HCT116 (cell line): ENCODE results near the gene GORASP1. TPM values are rescaled to one million over a fixed set of nuclear protein-coding genes. Genes with fewer than 3 reads are reported as not detected.

Experiments
- ATAC-seq: fragments of 200-7000 bp; cut with Tn5 transposase; 2 replicates; pipeline ENCODE4 v1.9.1; 2020; ENCODE audit warnings: mild to moderate bottlenecking, moderate library complexity
- Bru-seq: library from RNA; stranded (reverse); fragments of 400-500 nt; gene quantifications from one replicate; lab custom pipeline; 2021; lab: Mats Ljungman, UMichigan
- BruChase-seq, 2 experiments: library from RNA; stranded (reverse); fragments of 400-500 nt; gene quantifications; one replicate each; lab custom pipeline; 2021; lab: Mats Ljungman, UMichigan
- BruUV-seq: library from RNA; stranded (reverse); fragments of 400-500 nt; replicated peaks from 2 replicates; lab custom pipeline; 2021; lab: Mats Ljungman, UMichigan
- CTCF ChIA-PET: fragments of 300-600 bp; sonication (Branson Sonifier 250); formaldehyde crosslinking; loops from one replicate; lab custom pipeline; 2021; ENCODE audit warnings: antibody characterized with exemption; lab: Charles Lee
- POLR2A ChIA-PET: fragments of 300-600, 350-600 bp; sonication (Branson Sonifier 250); formaldehyde crosslinking; loops from one replicate; lab custom pipeline; 2021; ENCODE audit warnings: antibody characterized with exemption; lab: Charles Lee
- RAD21 ChIA-PET, 2 experiments: fragments of 300-600 bp; sonication (Branson Sonifier 250); formaldehyde crosslinking; loops; one replicate each; lab custom pipeline; 2023; ENCODE audit warnings: low total read pairs in 2 of 2; ENCODE audit not compliant: uncharacterized antibody in 2 of 2, unreplicated experiment in 2 of 2, low non-redundant PET in 1 of 2; lab: Charles Lee
- DNase-seq: peaks from one replicate; pipeline ENCODE4 v3.0.0-alpha.2; 2010; ENCODE audit warnings: low read depth, low spot score
- H2AFZ ChIP-seq: fragments of 200-600 bp; shearing (Covaris generic), sonication (generic); 2 replicates; pipeline ENCODE4 v1.6.1; 2017; ENCODE audit warnings: low read depth, mixed run types, mixed read lengths, antibody characterized with exemption, low read length; ENCODE audit not compliant: poor library complexity, severe bottlenecking
- H3K27ac ChIP-seq: 2 replicates; pipeline ENCODE4 v1.5.1; 2012; ENCODE audit warnings: low read depth, low read length
- H3K27me3 ChIP-seq: fragments of 200-600 bp; sonication (generic); 2 replicates; pipeline ENCODE4 v1.6.1; 2016; ENCODE audit warnings: mixed run types, low read length, mixed read lengths; ENCODE audit not compliant: insufficient read depth
- H3K36me3 ChIP-seq, 2 experiments: fragments of 200-500 bp in 1 of 2; fragments of 200-600 bp in 1 of 2; sonication (Bioruptor generic) in 1 of 2; sonication (generic) in 1 of 2; 2 replicates each; pipeline versions ENCODE4 v1.5.1 to v1.6.1; 2014 to 2016; ENCODE audit warnings: low read length in 2 of 2, inconsistent platforms in 1 of 2, mixed read lengths in 1 of 2, mixed run types in 1 of 2; ENCODE audit not compliant: insufficient read depth in 2 of 2, control insufficient read depth in 1 of 2
- H3K4me1 ChIP-seq, 2 experiments: fragments of 200-600 bp in 1 of 2; sonication (generic) in 1 of 2; 2 replicates each; pipeline versions ENCODE4 v1.5.1 to v1.6.1; 2012 to 2017; ENCODE audit warnings: low read length in 2 of 2, inconsistent platforms in 1 of 2, mild to moderate bottlenecking in 1 of 2, mixed read lengths in 1 of 2, mixed run types in 1 of 2, moderate library complexity in 1 of 2; ENCODE audit not compliant: insufficient read depth in 2 of 2, control insufficient read depth in 1 of 2
- H3K4me2 ChIP-seq: fragments of 200-600 bp; sonication (generic); 2 replicates; pipeline ENCODE4 v1.6.1; 2017; ENCODE audit warnings: mixed run types, low read length, mixed read lengths
- H3K4me3 ChIP-seq, 2 experiments: fragments of 200-600 bp in 1 of 2; sonication (generic) in 1 of 2; replicated peaks in 1 of 2; 2 replicates each; pipeline ENCODE4 v1.5.1; 2011 to 2016; ENCODE audit warnings: low read length in 2 of 2, control low read depth in 1 of 2, low read depth in 1 of 2, mild to moderate bottlenecking in 1 of 2, mixed read lengths in 1 of 2, mixed run types in 1 of 2
- H3K79me2 ChIP-seq: fragments of 200-600 bp; sonication (generic); 2 replicates; pipeline ENCODE4 v1.6.1; 2017; ENCODE audit warnings: mild to moderate bottlenecking, mixed run types, low read length, moderate library complexity, mixed read lengths; ENCODE audit not compliant: insufficient read depth
- H3K9ac ChIP-seq: fragments of 200-600 bp; sonication (generic); 2 replicates; pipeline ENCODE4 v1.6.1; 2016; ENCODE audit warnings: low read length, mixed read lengths
- H3K9me2 ChIP-seq: fragments of 200-600 bp; sonication (generic), shearing (Covaris generic); 2 replicates; pipeline ENCODE4 v1.6.1; 2017; ENCODE audit warnings: mixed run types, mild to moderate bottlenecking, moderate library complexity; ENCODE audit not compliant: insufficient read depth
- H3K9me3 ChIP-seq, 2 experiments: fragments of 200-500 bp in 1 of 2; fragments of 200-600 bp in 1 of 2; sonication (Bioruptor generic) in 1 of 2; sonication (generic) in 1 of 2; 2 replicates each; pipeline ENCODE4 v1.6.1; 2014 to 2017; ENCODE audit warnings: low read length in 2 of 2, mixed read lengths in 2 of 2, inconsistent platforms in 1 of 2, low read depth in 1 of 2, mild to moderate bottlenecking in 1 of 2, mixed run types in 1 of 2, moderate library complexity in 1 of 2; ENCODE audit not compliant: control insufficient read depth in 1 of 2, insufficient read depth in 1 of 2
- H4K20me1 ChIP-seq: fragments of 200-600 bp; sonication (generic), shearing (Covaris generic); 2 replicates; pipeline ENCODE4 v1.6.1; 2017; ENCODE audit warnings: mixed run types, mild to moderate bottlenecking, moderate library complexity; ENCODE audit not compliant: insufficient read depth
- ATF3 ChIP-seq: IDR thresholded peaks from 2 replicates; pipeline ENCODE4 v1.6.1; 2012
- CBX3 ChIP-seq: IDR thresholded peaks from 2 replicates; pipeline ENCODE4 v1.6.1; 2012; ENCODE audit warnings: low read depth
- CEBPB ChIP-seq: IDR thresholded peaks from 2 replicates; pipeline ENCODE4 v1.6.1; 2012; ENCODE audit warnings: low read depth
- CTCF ChIP-seq, 3 experiments: fragments of 200-600 bp in 1 of 3; sonication (generic) in 1 of 3; IDR thresholded peaks in 2 of 3; conservative IDR thresholded peaks in 1 of 3; 2 replicates each; pipeline ENCODE4 v1.5.1; 2012 to 2017; ENCODE audit warnings: low read depth in 2 of 3, low read length in 2 of 3, antibody characterized with exemption in 1 of 3, borderline replicate concordance in 1 of 3, control low read depth in 1 of 3, mild to moderate bottlenecking in 1 of 3, mixed read lengths in 1 of 3, mixed run types in 1 of 3, moderate library complexity in 1 of 3; ENCODE audit not compliant: insufficient read depth in 1 of 3
- EGR1 ChIP-seq: IDR thresholded peaks from 2 replicates; pipeline ENCODE4 v1.6.1; 2012; ENCODE audit warnings: low read depth
- ELF1 ChIP-seq: IDR thresholded peaks from 2 replicates; pipeline ENCODE4 v1.6.1; 2012; ENCODE audit warnings: low read depth, borderline replicate concordance
- EZH2 ChIP-seq: fragments of 200-600 bp; sonication (generic); IDR thresholded peaks from 2 replicates; pipeline ENCODE4 v1.6.1; 2017; ENCODE audit warnings: antibody characterized with exemption, mixed run types
- EZH2phosphoT487 ChIP-seq: fragments of 200-600 bp; IDR thresholded peaks from 2 replicates; pipeline ENCODE4 v1.6.1; 2018; ENCODE audit warnings: antibody characterized with exemption, borderline replicate concordance
- FOSL1 ChIP-seq: IDR thresholded peaks from 2 replicates; pipeline ENCODE4 v1.6.1; 2012; ENCODE audit warnings: low read depth
- MAX ChIP-seq: IDR thresholded peaks from 2 replicates; pipeline ENCODE4 v1.6.1; 2012
- POLR2A ChIP-seq: IDR thresholded peaks from 2 replicates; pipeline ENCODE4 v1.7.0; 2011; ENCODE audit warnings: borderline replicate concordance; ENCODE audit not compliant: insufficient read depth, insufficient read length; ENCODE audit errors: extremely low read depth
- POLR2AphosphoS5 ChIP-seq: IDR thresholded peaks from 2 replicates; pipeline ENCODE4 v1.6.1; 2011; ENCODE audit warnings: mild to moderate bottlenecking, low read depth, low read length, moderate library complexity
- RAD21 ChIP-seq: IDR thresholded peaks from 2 replicates; pipeline ENCODE4 v1.6.1; 2012; ENCODE audit warnings: low read depth, mild to moderate bottlenecking
- SIN3A ChIP-seq: IDR thresholded peaks from 2 replicates; pipeline ENCODE4 v1.6.1; 2012; ENCODE audit warnings: low read depth
- SRF ChIP-seq: IDR thresholded peaks from 2 replicates; pipeline ENCODE4 v1.6.1; 2012; ENCODE audit warnings: low read depth
- TCF7L2 ChIP-seq: IDR thresholded peaks from 2 replicates; pipeline ENCODE4 v1.7.0; 2011; ENCODE audit warnings: borderline replicate concordance, inconsistent platforms; ENCODE audit not compliant: insufficient read depth, insufficient read length; ENCODE audit errors: extremely low read depth
- YY1 ChIP-seq: IDR thresholded peaks from 2 replicates; pipeline ENCODE4 v1.6.1; 2011; ENCODE audit warnings: low read length, low read depth, moderate library complexity, mild to moderate bottlenecking; ENCODE audit not compliant: insufficient replicate concordance; ENCODE audit errors: extremely low read depth
- ZBTB33 ChIP-seq: IDR thresholded peaks from 2 replicates; pipeline ENCODE4 v1.6.1; 2011; ENCODE audit warnings: mild to moderate bottlenecking, low read length, moderate library complexity; ENCODE audit not compliant: insufficient replicate concordance; ENCODE audit errors: extremely low read depth
- ZFX ChIP-seq: fragments of 450-650 bp; IDR thresholded peaks from 2 replicates; pipeline ENCODE4 v1.6.1; 2017
- ZNF274 ChIP-seq: fragments of 200-500 bp; sonication (Bioruptor generic); IDR thresholded peaks from 2 replicates; pipeline ENCODE4 v1.6.1; 2014; ENCODE audit warnings: mild to moderate bottlenecking, low read depth, low read length, inconsistent platforms
- intact Hi-C: fragments of 100-400 bp; cut with micrococcal nuclease; formaldehyde crosslinking; loops from 2 replicates; pipeline ENCODE4 v1.10.0; 2022
- long read RNA-seq: library from polyadenylated mRNA; unstranded; transcript quantifications from one replicate; pipeline ENCODE4 v2.0.0, GENCODE V29; 2021; ENCODE audit not compliant: unreplicated experiment
- polyA plus RNA-seq: library from polyadenylated mRNA; unstranded; fragments of >200 nt; gene quantifications from 2 replicates; pipeline ENCODE4 v1.2.1, GENCODE V29; 2012; ENCODE audit warnings: missing spikeins
- total RNA-seq: library from RNA; stranded (reverse); gene quantifications from one replicate; pipeline ENCODE4 v1.2.1, GENCODE V29; 2021; ENCODE audit not compliant: unreplicated experiment

Gene GORASP1
- total RNA-seq (38.8 TPM), Bru-seq, nascent RNA (percentile 62 among the genes with signal in this experiment), BruChase-seq, experiment 1, labeled RNA remaining after a 6-hour chase (percentile 76 among the genes with signal in this experiment), BruChase-seq, experiment 2, labeled RNA remaining after a 2-hour chase (percentile 79 among the genes with signal in this experiment)
- polyA plus RNA-seq: 29.6 and 34.1 TPM in 2 replicates
- long read RNA-seq, transcript GORASP1-220 (7 exons, 1,345 nt): minor isoform, 5 of 44 reads
- long read RNA-seq, transcript GORASP1-201 (9 exons, 3,722 nt): major isoform, 13 of 44 reads
- long read RNA-seq, partial matches to known transcripts: 4 of 44 reads
- long read RNA-seq, other reads (novel, unspliced or antisense): 21 of 44 reads

- H3K9ac ChIP-seq: peak within 1 kb of the TSS; percentile 87
- intact Hi-C loops: no loop called here
- ChIA-PET POLR2A (interaction anchor here (1.1 kb wide), 1 partner anchor 70 kb away, joined by 7 read pairs; no protein-coding TSS in a partner anchor), CTCF (interaction anchor here (1.5 to 1.8 kb wide), 3 partner anchors 18 to 183 kb away, joined by 6 to 12 read pairs (median 7); no protein-coding TSS in a partner anchor), RAD21 (interaction anchor here in 1 of 2 experiments (1.4 kb wide), 1 partner anchor 181 kb away, joined by 4 read pairs; no protein-coding TSS in a partner anchor)
- peak within 1 kb of the TSS; percentile 77 for H2AFZ ChIP-seq
- H3K4me2 ChIP-seq: peak within 1 kb of the TSS; percentile 92
- peak within 1 kb of the TSS; percentile 87 to 96 for H3K4me3 ChIP-seq
- H4K20me1 ChIP-seq: no peaks in the 10 kb centered on the region
- H3K36me3 ChIP-seq: no peaks in the 10 kb centered on the region
- peaks cover 19% of the 10 kb centered on the region; the same call in 1 of the 2 replicates for H3K79me2 ChIP-seq
- no peaks in the 10 kb centered on the region for H3K9me2 ChIP-seq
- peak within 1 kb of the TSS; percentile 79 for H3K27ac ChIP-seq
- H3K9me3 ChIP-seq: no peaks in the 10 kb centered on the region
- ATAC-seq (peak; percentile 84), DNase-seq (peak; percentile 65)
- no TSS peak for BruUV-seq
- peaks cover 16 to 23% of the 10 kb centered on the region in 2 experiments for H3K4me1 ChIP-seq
- TF ChIP-seq CEBPB (no peak), CBX3 (no peak), POLR2AphosphoS5 (peak; percentile 86), ELF1 (no peak), MAX (peak; percentile 50; the same call in 1 of the 2 replicates), POLR2A (peak; percentile 15), ZBTB33 (peak; percentile 24), EZH2 (no peak), SIN3A (peak; percentile 64; the same call in 1 of the 2 replicates), RAD21 (no peak), EGR1 (no peak), TCF7L2 (no peak), CTCF (IDR thresholded peaks at IDR 0.05 in 2 of 3, conservative IDR thresholded peaks at IDR 0.05 in 1 of 3; ENCODE audit: borderline replicate concordance in 1 of 3, insufficient read depth in 1 of 3, low read depth in 2 of 3, low read length in 2 of 3) (no peak), ZNF274 (no peak), EZH2phosphoT487 (no peak), ZFX (peak; percentile 90), SRF (no peak; the same call in 1 of the 2 replicates), FOSL1 (no peak), YY1 (no peak), ATF3 (no peak)
- H3K27me3 ChIP-seq: no peaks in the 10 kb centered on the region
Measured at GRCh38 chr3:39107388-39108199, at the start of gene GORASP1, which contains the start of gene TTC21A. TSS of gene GORASP1 (minus strand) at chr3:39107627. CDS start at chr3:39107541, 86 bp downstream. TSS of gene TTC21A (plus strand) at chr3:39107680. CDS start at chr3:39107838, 158 bp downstream.
